Neuronal stem cell (in vitro differentiated cells): ENCODE measurements around the gene CRACR2A.

Experiments used
- DNase-seq: peaks from one replicate; pipeline ENCODE4 v3.0.0-alpha.2; 2013; ENCODE audit warnings: low spot score
- H2AFZ ChIP-seq: one replicate; pipeline ENCODE4 v1.6.1; 2013; ENCODE audit warnings: mild to moderate bottlenecking, low read length, inconsistent platforms
- H2AK5ac ChIP-seq: 2 replicates; pipeline ENCODE4 v1.6.1; 2013; ENCODE audit warnings: low read depth, mild to moderate bottlenecking, inconsistent platforms, low read length, moderate library complexity, mixed read lengths
- H2BK120ac ChIP-seq: 2 replicates; pipeline ENCODE4 v1.6.1; 2013; ENCODE audit warnings: low read depth, mild to moderate bottlenecking, inconsistent platforms, low read length, moderate library complexity, mixed read lengths
- H2BK12ac ChIP-seq: one replicate; pipeline ENCODE4 v1.6.1; 2013; ENCODE audit warnings: low read length, inconsistent platforms
- H2BK15ac ChIP-seq: 2 replicates; pipeline ENCODE4 v1.6.1; 2013; ENCODE audit warnings: mild to moderate bottlenecking, low read length, inconsistent platforms, mixed read lengths
- H2BK5ac ChIP-seq: one replicate; pipeline ENCODE4 v1.6.1; 2013; ENCODE audit warnings: inconsistent platforms, mild to moderate bottlenecking, low read length, moderate library complexity
- H3K14ac ChIP-seq: one replicate; pipeline ENCODE4 v1.6.1; 2013; ENCODE audit warnings: low read length, inconsistent platforms
- H3K18ac ChIP-seq: 2 replicates; pipeline ENCODE4 v1.6.1; 2013; ENCODE audit warnings: low read length, inconsistent platforms
- H3K23ac ChIP-seq: 2 replicates; pipeline ENCODE4 v1.6.1; 2013; ENCODE audit warnings: low read depth, mild to moderate bottlenecking, mixed read lengths, low read length, inconsistent platforms; ENCODE audit not compliant: poor library complexity
- H3K27ac ChIP-seq: replicated peaks from 3 replicates; pipeline ENCODE4 v1.5.1; 2013; ENCODE audit warnings: low read length, inconsistent platforms
- H3K27me3 ChIP-seq, 3 experiments: 2 replicates each; pipeline ENCODE4 v1.6.1; 2013; ENCODE audit warnings: low read length in 3 of 3, mild to moderate bottlenecking in 2 of 3, inconsistent platforms in 1 of 3, low read depth in 1 of 3, mixed read lengths in 1 of 3, moderate library complexity in 1 of 3; ENCODE audit not compliant: control insufficient read depth in 3 of 3, insufficient read depth in 3 of 3
- H3K36me3 ChIP-seq, 2 donors: replicated peaks in 1 of 2; 2 replicates each; pipeline ENCODE4 v1.6.1; 2013; ENCODE audit warnings: low read length in 2 of 2; ENCODE audit not compliant: control insufficient read depth in 2 of 2, insufficient read depth in 2 of 2
- H3K4ac ChIP-seq: 2 replicates; pipeline ENCODE4 v1.6.1; 2013; ENCODE audit warnings: inconsistent platforms, mild to moderate bottlenecking, low read length, moderate library complexity
- H3K4me1 ChIP-seq, 2 donors: 1 replicate in 1 of 2; 2 replicates in 1 of 2; pipeline ENCODE4 v1.6.1; 2013; ENCODE audit warnings: low read length in 2 of 2, low read depth in 1 of 2; ENCODE audit not compliant: control insufficient read depth in 2 of 2, insufficient read depth in 1 of 2
- H3K4me2 ChIP-seq: one replicate; pipeline ENCODE4 v1.6.1; 2013; ENCODE audit warnings: mild to moderate bottlenecking, low read length, inconsistent platforms; ENCODE audit not compliant: insufficient read depth, poor library complexity, severe bottlenecking
- H3K4me3 ChIP-seq, 2 donors: 2 replicates each; pipeline ENCODE4 v1.5.1; 2013; ENCODE audit warnings: low read length in 2 of 2, mild to moderate bottlenecking in 2 of 2, inconsistent platforms in 1 of 2, moderate library complexity in 1 of 2
- H3K79me1 ChIP-seq: one replicate; pipeline ENCODE4 v1.6.1; 2013; ENCODE audit warnings: low read depth, mild to moderate bottlenecking, inconsistent platforms, low read length, moderate library complexity
- H3K9ac ChIP-seq: one replicate; pipeline ENCODE4 v1.6.1; 2013; ENCODE audit warnings: mild to moderate bottlenecking, low read depth, low read length, inconsistent platforms; ENCODE audit not compliant: poor library complexity
- H3K9me3 ChIP-seq, 2 donors: replicated peaks in 1 of 2; 2 replicates each; pipeline versions ENCODE3 to v1.6.1; 2013; ENCODE audit warnings: low read length in 2 of 2, mild to moderate bottlenecking in 2 of 2, inconsistent platforms in 1 of 2, low read depth in 1 of 2, mixed read lengths in 1 of 2, moderate library complexity in 1 of 2; ENCODE audit not compliant: control insufficient read depth in 2 of 2, insufficient read depth in 1 of 2
- H4K8ac ChIP-seq: one replicate; pipeline ENCODE4 v1.6.1; 2013; ENCODE audit warnings: low read depth, mild to moderate bottlenecking, inconsistent platforms, low read length, moderate library complexity
- H4K91ac ChIP-seq: one replicate; pipeline ENCODE4 v1.6.1; 2013; ENCODE audit warnings: low read length, low read depth, mild to moderate bottlenecking, inconsistent platforms; ENCODE audit not compliant: poor library complexity
- WGBS, 2 donors: extraction: QIAGEN DNeasy Blood & Tissue Kit; methylation state at CpG; one replicate each; pipeline ENCODE4 v1.1.7; 2013; ENCODE audit warnings: missing lambda C conversion rate in 2 of 2, mixed read lengths in 1 of 2; ENCODE audit not compliant: insufficient read length in 2 of 2, insufficient replicate concordance in 1 of 2; ENCODE audit errors: extremely low coverage in 2 of 2; 5-methylcytosine and 5-hydroxymethylcytosine counted together

Gene CRACR2A

GRCh38 chr12:3578557-3578956, 174.4 kb downstream of the CRACR2A start:
- Histone ChIP-seq H2BK12ac (no peak overlapping the region), H3K27me3 (no peaks in the 10 kb centered on the region)

DNA sequence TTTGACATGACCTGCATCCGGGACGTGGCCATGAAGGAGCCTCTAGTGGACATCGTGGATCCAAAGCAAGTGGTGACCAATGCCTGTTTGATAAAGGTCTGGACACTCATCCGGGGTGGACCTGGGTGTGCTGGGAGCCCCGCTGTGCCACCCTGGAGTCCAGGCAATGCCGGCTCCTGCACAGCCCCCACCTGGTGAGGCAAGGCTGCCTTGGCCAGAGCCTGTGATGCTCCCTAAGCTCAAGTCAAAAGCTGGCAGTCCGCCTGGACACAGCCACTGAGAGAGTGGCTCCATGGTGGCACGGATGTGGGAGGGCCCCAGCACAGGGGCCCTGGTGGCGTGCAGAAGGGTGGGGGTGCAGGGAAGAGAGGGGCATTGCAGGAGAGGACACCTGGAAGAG, 176.0 kb downstream of the CRACR2A start:
- peak overlapping the region; percentile 64 for H4K91ac ChIP-seq
- H2BK12ac ChIP-seq: peak overlapping the region; percentile 76
- H2BK5ac ChIP-seq: peak overlapping the region; percentile 88
- H3K4me3 ChIP-seq: no peak overlapping the region
- H3K9me3 ChIP-seq: no peaks in the 10 kb centered on the region
- H4K8ac ChIP-seq: no peak overlapping the region
- no peak overlapping the region for H3K23ac ChIP-seq
- no peak for DNase-seq
- H3K9ac ChIP-seq: no peak overlapping the region
- peak overlapping the region; percentile 69 for H3K18ac ChIP-seq
- H2BK120ac ChIP-seq: peak overlapping the region; percentile 56
- no peak overlapping the region for H3K27ac ChIP-seq
- no peaks in the 10 kb centered on the region for H3K27me3 ChIP-seq
- H3K79me1 ChIP-seq: no peaks in the 10 kb centered on the region
- no peaks in the 10 kb centered on the region for H3K36me3 ChIP-seq
- peak overlapping the region; percentile 72 for H2AK5ac ChIP-seq
- H3K4ac ChIP-seq: no peak overlapping the region
- no CpG with 5 or more reads among the region's 9 CpGs for WGBS, 2 donors
- no peak overlapping the region for H2AFZ ChIP-seq
- H3K4me2 ChIP-seq: no peak overlapping the region
- peaks cover 29 to 37% of the 10 kb centered on the region in 2 donors for H3K4me1 ChIP-seq
- H2BK15ac ChIP-seq: peak overlapping the region; percentile 86
- no peak overlapping the region for H3K14ac ChIP-seq

More at GRCh38 chr12:3578557-3578956, 174.4 kb downstream of the CRACR2A start:
- Histone ChIP-seq H3K36me3 (no peaks in the 10 kb centered on the region), H3K14ac (no peak overlapping the region), H3K23ac (no peak overlapping the region), H3K9me3 (peaks cover 0 to 2% of the 10 kb centered on the region in 2 donors), H3K4me1 (peaks cover 23 to 29% of the 10 kb centered on the region in 2 donors), H3K18ac (no peak overlapping the region), H4K91ac (no peak overlapping the region), H3K4me2 (no peak overlapping the region), H2BK5ac (no peak overlapping the region), H4K8ac (no peak overlapping the region), H3K79me1 (no peaks in the 10 kb centered on the region), H2AK5ac (no peak overlapping the region), H2AFZ (no peak overlapping the region), H2BK15ac (no peak overlapping the region), H2BK120ac (no peak overlapping the region), H3K4me3 (no peak overlapping the region), H3K9ac (no peak overlapping the region), H3K27ac (no peak overlapping the region), H3K4ac (no peak overlapping the region)
- no peak for DNase-seq
- no CpG with 5 or more reads among the region's 5 CpGs for WGBS, 2 donors

- no CpG with 5 or more reads among the region's 7 CpGs for WGBS, 2 donors
- no peak overlapping the region for H2BK120ac ChIP-seq
- no peak overlapping the region for H3K9ac ChIP-seq
- no peak overlapping the region for H3K4me2 ChIP-seq
- H3K36me3 ChIP-seq: no peaks in the 10 kb centered on the region
- H3K27me3 ChIP-seq: no peaks in the 10 kb centered on the region
- H3K27ac ChIP-seq: peak overlapping the region; percentile 65
- H3K4me1 ChIP-seq: peaks cover 28 to 40% of the 10 kb centered on the region in 2 donors
- H3K23ac ChIP-seq: no peak overlapping the region
- no peaks in the 10 kb centered on the region for H3K9me3 ChIP-seq
- no peak overlapping the region for H2BK5ac ChIP-seq
- H3K4ac ChIP-seq: no peak overlapping the region
- H2BK12ac ChIP-seq: no peak overlapping the region
- no peak overlapping the region for H2AK5ac ChIP-seq
- H2BK15ac ChIP-seq: no peak overlapping the region
- no peak overlapping the region for H2AFZ ChIP-seq
- H3K14ac ChIP-seq: no peak overlapping the region
- H3K4me3 ChIP-seq: no peak overlapping the region
- no peak overlapping the region for H4K91ac ChIP-seq
- no peak overlapping the region for H4K8ac ChIP-seq
- H3K18ac ChIP-seq: no peak overlapping the region
- H3K79me1 ChIP-seq: no peaks in the 10 kb centered on the region
- no peak for DNase-seq
Observed at GRCh38 chr12:3574986-3575385, 177.9 kb downstream of the CRACR2A start.

GRCh38 chr12:3572560-3572959, 180.3 kb downstream of the CRACR2A start:
- Histone ChIP-seq H2BK5ac (no peak overlapping the region), H3K14ac (no peak overlapping the region), H3K9ac (no peak overlapping the region), H3K9me3 (no peaks in the 10 kb centered on the region), H3K4me3 (no peak overlapping the region), H3K27ac (no peak overlapping the region), H2BK12ac (no peak overlapping the region), H3K4me1 (peaks cover 16 to 20% of the 10 kb centered on the region in 2 donors), H2BK120ac (no peak overlapping the region), H2AK5ac (no peak overlapping the region), H3K4me2 (no peak overlapping the region), H3K4ac (no peak overlapping the region), H3K79me1 (no peaks in the 10 kb centered on the region), H3K27me3 (no peaks in the 10 kb centered on the region), H3K36me3 (no peaks in the 10 kb centered on the region), H4K91ac (no peak overlapping the region), H4K8ac (no peak overlapping the region), H3K18ac (no peak overlapping the region), H2AFZ (no peak overlapping the region), H3K23ac (no peak overlapping the region), H2BK15ac (no peak overlapping the region)
- DNase-seq: no peak
